NCI-H128 (cell line): ENCODE measurements around the gene SIT1.
"Not testable (repeated sequence)": the region's sequence is repeated elsewhere in the genome, so short reads cannot be mapped to it uniquely, and the experiment has no call there.

ENCODE experiments used
- DNase-seq: peaks from one replicate; lab custom pipeline; 2025; ENCODE audit not compliant: unreplicated experiment; lab: John Stamatoyannopoulos, UW

SIT1 gene

GRCh38 chr9:35637427-35637955, 13.2 kb downstream of the SIT1 start:
- DNase-seq = not testable (repeated sequence)

DNA sequence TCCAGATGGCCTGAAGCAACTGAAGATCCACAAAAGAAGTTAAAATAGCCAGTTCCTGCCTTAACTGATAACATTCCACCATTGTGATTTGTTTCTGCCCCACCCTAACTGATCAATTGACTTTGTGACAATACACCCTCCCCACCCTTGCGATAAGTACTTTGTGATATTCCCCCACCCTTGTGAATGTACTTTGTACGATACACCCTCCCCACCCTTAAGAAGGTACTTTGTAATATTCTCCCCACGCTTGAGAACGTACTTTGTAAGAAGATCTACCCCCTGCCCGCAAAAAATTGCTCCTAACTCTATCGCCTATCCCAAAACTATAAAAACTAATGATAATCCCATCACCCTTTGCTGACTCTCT, 13.9 kb downstream of the SIT1 start:
- DNase-seq = not testable (repeated sequence)

GRCh38 chr9:35636135-35636876, 14.4 kb downstream of the SIT1 start:
- DNase-seq = no peak

DNA sequence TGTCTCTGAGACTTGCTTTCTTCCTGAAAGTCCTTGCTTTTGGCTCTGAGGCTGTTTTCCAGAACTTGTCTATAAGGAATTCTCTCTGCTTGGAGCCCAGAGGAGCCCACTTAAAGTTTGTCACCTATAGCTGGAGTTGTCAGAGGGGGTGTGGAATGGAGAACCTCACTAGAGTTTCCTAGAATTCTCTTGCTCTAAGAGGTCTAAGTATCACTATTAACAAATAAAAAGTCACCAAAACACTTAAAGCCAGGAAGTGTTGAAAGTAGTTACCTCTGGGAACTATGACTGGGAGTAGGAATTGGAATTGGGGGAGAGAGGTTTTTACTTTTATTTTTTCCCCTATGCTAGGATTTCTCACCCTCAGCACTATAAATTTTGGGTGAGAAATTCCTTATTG, 15.0 kb downstream of the SIT1 start:
- DNase-seq = no peak

GRCh38 chr9:35629597-35629996, 21.1 kb downstream of the SIT1 start:
- no peak for DNase-seq

- DNase-seq = no peak
Measured at GRCh38 chr9:35628389-35628991, 22.2 kb downstream of the SIT1 start.

DNA sequence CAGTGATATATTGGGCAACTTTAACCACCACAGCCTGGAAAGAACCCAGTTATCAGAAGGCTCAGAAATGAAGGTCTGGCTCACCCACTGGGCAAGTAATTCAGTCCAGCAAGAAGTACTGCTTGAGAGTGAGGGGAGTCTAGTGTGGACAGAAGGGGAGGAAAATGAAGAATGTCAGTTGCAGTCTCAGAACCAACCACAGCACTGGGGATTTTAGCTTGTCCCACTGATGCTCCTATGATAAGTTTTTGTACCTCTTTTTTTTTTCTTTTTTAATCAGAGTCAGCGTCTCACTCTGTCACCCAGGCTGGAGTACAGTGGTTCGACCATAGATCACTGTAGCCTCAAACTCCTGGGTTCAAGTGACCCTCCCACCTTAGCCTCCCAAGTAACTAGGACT, 23.2 kb downstream of the SIT1 start:
- DNase-seq = no peak

GRCh38 chr9:35619800-35620158, 31.0 kb downstream of the SIT1 start:
- DNase-seq = no peak

DNA sequence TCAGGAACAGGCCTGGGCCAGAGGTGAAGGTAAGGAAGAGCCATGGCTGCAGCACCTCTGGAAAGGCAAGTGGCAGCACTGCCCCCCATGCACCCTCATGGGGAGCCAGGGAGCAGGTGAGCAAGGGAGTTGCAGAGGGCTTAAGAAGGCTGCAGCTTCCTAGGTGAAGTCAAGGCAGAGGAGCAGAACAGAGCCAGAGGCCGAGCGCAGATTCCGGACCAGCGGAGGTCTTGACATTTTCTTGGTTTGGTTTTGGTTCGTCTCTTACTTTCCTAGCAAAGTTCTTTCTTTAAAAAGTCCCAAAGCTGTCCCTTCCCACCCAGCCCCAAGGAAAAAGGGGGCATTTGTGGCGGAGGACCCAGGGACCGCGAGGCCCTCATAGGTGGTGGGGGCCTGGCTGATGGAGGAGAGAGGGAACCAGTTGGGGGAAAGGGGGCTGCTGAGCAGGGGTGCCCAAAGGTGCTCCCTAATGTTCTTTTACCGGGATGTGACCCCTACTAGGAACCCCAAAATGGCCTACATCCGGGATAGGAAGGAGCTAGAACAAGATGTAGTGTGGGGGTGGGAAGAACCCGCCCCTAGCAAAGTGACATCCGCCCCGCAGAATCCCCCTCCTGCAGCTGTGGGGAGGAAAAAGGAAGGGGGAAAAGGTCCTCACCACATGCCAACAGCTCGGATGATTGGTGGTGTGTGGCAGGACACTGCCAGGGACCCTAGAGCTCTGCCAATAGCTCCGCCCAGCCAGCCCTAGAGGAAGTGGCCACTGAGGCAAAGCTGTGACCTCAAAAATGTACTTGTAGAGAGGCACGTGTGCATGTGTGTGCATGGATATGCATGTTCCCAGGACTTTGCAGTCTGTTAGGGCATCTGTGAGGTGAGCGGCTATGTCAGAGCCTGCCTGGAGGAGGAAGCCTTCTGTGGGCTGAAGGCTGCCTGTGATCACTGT, 31.6 kb downstream of the SIT1 start:
- no peak for DNase-seq

GRCh38 chr9:35618325-35618727, 32.4 kb downstream of the SIT1 start, which contains the start of gene CD72:
CD72 (minus strand) TSS chr9:35618413; CDS start chr9:35618303, 110 bp downstream.
- no peak for DNase-seq

- no peak for DNase-seq
Measured at GRCh38 chr9:35617548-35617947, 33.2 kb downstream of the SIT1 start.

DNA sequence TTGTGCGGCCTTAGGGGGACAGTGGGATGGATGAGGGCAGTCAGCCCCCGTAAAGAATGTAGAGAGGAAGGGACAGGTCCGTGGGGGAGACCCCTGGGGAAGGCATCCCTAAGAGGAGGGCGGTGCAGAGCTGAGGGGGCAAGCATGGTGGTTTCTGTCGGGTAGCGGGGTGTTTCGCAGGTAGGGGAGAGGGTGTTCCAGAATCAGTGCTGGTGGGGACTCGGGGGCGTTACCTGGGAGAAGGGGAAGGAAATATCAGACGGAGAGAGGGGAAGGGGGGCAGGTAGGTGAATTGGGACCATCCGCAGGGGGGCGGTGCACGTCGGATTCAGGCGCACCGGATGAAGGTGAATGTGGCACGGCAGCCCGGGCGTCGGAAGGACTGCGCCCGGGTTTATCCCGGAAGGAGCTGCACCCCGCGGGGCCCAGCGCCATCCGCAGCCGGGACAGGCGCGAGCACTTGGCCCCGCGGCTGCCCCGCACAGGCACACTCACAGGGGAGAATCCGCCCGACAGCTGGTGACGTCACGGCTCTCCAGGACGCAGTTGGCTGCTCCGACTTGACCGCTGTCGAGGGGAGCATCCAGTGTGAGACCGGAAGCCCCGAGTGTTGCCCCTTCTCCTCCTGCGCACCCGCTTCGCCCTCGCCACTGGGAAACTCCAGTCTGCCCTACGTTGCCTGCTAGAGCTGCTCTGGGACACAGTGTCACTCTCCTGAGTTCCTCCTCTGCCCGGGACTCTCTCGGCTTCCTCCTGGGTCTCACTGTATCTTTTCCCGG, 33.9 kb downstream of the SIT1 start:
- no peak for DNase-seq

GRCh38 chr9:35615981-35616680, 34.6 kb downstream of the SIT1 start:
- DNase-seq = no peak

DNA sequence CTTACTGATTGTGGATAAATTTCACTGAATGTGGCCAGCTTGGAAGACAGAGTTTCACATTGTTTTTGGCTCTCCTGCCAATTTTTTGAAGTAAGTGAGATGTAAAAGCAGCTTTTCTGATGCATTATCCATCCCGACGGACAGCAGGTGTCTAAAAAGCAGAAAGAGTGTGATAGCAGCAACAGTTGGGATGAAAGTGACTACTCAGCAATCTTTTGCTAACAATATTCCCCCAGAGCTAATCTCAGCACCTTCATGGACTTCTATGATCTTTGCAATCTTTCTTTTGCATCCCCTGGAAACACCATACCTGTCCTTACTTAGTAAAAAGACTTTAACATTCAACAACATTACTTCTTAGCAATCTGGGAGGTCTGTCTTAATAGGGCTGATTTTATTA, 37.9 kb downstream of the SIT1 start:
- no peak for DNase-seq

- DNase-seq = not testable (repeated sequence)
Measured at GRCh38 chr9:35612066-35612465, 38.7 kb downstream of the SIT1 start.

DNA sequence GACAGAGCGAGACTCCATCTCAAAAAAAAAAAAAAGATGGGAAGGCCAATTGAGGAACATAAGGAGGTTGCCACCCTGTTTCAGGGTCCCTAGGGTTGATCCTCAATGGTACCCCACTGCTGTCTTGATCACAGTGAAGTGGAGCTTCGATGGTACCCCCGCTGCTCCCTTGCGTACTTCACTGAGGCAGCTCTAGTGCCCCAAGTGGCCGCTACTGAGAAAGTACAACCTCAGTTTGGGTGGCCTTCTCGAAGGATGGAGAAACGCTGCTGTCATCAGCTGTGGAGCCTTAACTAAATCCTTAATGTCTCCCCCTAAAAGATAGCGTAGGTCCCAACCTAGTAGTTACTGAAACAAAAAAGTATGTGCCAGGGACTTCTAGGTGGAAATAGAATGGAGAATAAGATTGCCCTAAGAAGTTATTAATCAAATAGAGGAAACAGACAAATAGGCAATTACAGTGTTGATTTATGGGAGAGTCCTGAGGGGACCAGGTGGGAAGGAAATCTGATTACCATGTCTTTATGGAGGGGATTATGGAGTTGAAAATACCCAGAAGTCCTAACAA, 39.4 kb downstream of the SIT1 start:
- DNase-seq = no peak

DNA sequence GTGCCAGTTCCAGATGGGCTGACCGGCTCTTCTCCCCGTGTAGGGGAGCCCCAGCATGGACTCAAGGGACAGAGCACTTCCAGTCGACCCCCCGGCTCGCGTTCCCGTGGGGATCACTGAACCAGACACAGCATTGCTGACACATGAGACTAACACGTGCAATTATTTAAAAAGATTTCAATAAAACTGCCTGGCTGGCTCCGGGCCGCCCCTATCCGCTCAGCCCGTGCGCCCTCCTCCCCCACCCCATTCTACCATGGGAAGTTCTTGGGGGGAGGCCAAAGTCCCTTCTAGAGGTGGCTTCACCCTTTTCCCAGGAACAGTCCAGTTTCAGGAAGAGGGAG, 40.9 kb downstream of the SIT1 start:
- no peak for DNase-seq

DNA sequence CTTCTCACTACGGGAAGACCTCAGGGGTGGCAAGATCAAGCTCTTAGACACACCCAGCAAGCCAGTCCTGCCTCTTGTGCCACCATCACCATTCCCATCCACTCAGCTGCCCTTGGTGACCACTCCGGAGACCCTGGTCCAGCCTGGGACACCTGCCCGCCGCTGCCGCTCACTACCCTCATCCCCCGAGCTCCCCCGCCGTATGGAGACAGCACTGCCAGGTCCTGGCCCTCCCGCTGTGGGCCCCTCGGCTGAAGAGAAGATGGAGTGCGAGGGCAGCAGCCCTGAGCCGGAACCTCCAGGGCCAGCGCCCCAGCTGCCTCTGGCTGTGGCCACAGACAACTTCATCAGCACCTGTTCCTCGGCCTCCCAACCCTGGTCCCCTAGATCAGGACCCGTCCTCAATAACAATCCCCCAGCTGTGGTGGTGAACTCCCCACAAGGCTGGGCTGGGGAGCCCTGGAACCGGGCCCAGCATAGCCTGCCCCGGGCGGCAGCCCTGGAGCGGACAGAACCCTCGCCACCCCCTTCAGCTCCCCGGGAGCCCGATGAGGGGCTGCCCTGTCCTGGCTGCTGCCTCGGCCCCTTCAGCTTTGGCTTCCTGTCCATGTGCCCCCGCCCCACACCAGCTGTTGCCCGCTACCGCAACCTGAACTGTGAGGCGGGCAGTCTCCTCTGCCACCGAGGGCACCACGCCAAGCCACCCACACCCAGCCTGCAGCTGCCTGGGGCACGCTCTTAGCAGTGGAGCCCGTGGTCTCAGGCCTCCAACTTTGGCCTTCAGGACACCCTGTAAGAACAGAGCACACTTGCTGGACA, 41.5 kb downstream of the SIT1 start:
- no peak for DNase-seq

GRCh38 chr9:35608221-35608620, 42.5 kb downstream of the SIT1 start:
- no peak for DNase-seq
